ENCODE data around the gene TSPAN18.

DNA sequence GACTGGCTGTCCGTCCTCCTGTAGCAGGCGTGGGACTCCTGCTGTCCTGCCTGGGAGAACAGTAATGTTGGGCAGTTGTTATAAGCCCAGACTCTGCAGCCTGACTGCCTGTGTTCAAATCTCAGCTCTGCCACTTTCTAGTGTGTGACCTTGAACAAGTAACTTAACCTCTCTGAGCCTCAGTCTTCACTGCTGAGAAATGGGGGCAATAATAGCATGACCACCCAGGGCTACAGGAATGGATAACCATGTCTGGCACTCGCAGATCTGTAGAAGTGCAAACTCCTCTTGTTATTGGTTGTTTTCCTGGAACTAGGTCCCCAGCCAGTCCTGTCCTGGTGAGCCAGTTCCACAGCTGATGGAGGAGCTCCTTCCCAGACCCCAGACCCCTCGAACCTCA lies 154.2 kb downstream of the TSPAN18 start:
- TF ChIP-seq, protein P1, sequence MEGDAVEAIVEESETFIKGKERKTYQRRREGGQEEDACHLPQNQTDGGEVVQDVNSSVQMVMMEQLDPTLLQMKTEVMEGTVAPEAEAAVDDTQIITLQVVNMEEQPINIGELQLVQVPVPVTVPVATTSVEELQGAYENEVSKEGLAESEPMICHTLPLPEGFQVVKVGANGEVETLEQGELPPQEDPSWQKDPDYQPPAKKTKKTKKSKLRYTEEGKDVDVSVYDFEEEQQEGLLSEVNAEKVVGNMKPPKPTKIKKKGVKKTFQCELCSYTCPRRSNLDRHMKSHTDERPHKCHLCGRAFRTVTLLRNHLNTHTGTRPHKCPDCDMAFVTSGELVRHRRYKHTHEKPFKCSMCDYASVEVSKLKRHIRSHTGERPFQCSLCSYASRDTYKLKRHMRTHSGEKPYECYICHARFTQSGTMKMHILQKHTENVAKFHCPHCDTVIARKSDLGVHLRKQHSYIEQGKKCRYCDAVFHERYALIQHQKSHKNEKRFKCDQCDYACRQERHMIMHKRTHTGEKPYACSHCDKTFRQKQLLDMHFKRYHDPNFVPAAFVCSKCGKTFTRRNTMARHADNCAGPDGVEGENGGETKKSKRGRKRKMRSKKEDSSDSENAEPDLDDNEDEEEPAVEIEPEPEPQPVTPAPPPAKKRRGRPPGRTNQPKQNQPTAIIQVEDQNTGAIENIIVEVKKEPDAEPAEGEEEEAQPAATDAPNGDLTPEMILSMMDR (IDR thresholded peaks at IDR 0.05; ENCODE audit: low read length): no peak
- TF ChIP-seq EZH2phosphoT487 (IDR thresholded peaks at IDR 0.05; ENCODE audit: low read length) (no peak), EZH2 (optimal IDR thresholded peaks at IDR 0.05; ENCODE audit: low read depth, low read length) (no peak)
